ENCODE results near the gene SPATA21. TPM values are rescaled to one million over a fixed set of nuclear protein-coding genes. Genes with fewer than 3 reads are reported as not detected.
"Not testable (repeated sequence)": the region's sequence is repeated elsewhere in the genome, so short reads cannot be mapped to it uniquely, and the experiment has no call there.

The SPATA21 gene
- not detected for total RNA-seq
- not detected for polyA plus RNA-seq

DNA sequence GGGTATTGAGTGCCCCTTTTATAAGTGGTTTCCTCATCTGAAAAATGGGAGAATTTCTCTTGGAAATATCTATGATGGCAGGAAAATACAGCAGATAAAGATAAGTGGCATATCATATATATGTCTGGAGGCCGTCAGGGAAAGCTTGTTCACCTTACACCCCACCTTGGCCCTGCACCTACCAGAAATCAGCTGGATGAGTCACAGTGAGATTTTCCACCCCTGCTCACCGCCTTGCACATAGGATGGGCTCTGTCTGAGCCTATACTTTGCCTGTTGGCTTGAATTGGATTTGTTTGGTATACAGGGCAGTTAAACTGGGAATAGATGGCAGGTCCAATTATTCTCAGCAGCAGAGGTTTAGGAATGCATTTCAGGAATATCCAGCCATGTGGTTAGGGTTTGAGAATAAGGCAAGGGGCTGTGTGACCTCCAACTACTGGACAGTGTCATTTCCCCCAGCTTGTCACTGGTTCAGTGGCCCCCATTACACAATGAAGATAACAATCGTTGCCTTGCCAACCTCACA, at the start of gene SPATA21:
Gene SPATA21 (minus strand): TSS at position 479 of the 529 bp plus-strand sequence. CDS start 6,053 bp downstream, outside the sequence.
- Mint-ChIP-seq H3K36me3 (peaks cover 0 to 11% (median 2%) of the 10 kb centered on the region in 3 donors), H3K4me3 (peak within 1 kb of the TSS in 2 of 7 donors; percentile 45 to 84), H3K27ac (peak within 1 kb of the TSS in 1 of 8 donors; percentile 54), H3K27me3 (no peaks in the 10 kb centered on the region), H3K9me3 (no peaks in the 10 kb centered on the region), H3K4me1 (peaks cover 16 to 18% (median 17%) of the 10 kb centered on the region in 3 donors)
- Histone ChIP-seq H3K27me3 (ENCODE audit: insufficient read depth, low read length, poor library complexity, severe bottlenecking) (no peaks in the 10 kb centered on the region), H3K4me3 (ENCODE audit: low read length) (no peak within 1 kb of the TSS), H3K36me3 (ENCODE audit: insufficient read depth, low read length) (peaks cover under 1% of the 10 kb centered on the region), H3K27ac (ENCODE audit: low read depth, low read length) (no peak within 1 kb of the TSS), H3K4me1 (ENCODE audit: insufficient read depth, low read length) (peaks cover 11% of the 10 kb centered on the region), H3K9me3 (ENCODE audit: low read length) (no peaks in the 10 kb centered on the region)
- CTCF ChIA-PET: interaction anchor here (1.1 kb wide), 1 partner anchor 16 kb away, joined by 3 read pairs; no protein-coding TSS in a partner anchor
- no peak for DNase-seq
- POLR2A ChIA-PET: interaction anchor here (0.6 kb wide), 1 partner anchor 82 kb away, joined by 3 read pairs; no protein-coding TSS in a partner anchor

DNA sequence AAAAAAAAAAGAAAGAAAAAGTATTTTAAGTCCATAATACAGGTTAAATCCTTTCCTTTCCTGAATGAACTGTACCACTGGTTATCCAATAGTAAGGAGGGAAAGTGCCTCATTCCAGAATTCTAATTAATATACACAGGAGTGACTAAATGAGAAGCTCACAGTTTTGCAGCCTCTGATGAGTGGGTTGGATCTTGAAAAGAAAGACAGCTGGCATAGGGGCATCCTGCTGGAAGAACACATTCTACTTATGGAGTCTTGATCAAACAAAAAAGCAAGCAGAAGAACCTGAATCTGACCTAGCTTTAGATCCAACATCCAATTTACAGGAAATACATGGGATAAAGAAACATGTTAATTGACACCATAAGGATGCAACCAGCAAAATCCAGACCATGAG, 49.8 kb upstream of the SPATA21 start:
- H3K4me1 ChIP-seq (ENCODE audit: insufficient read depth, low read length); POLR2A ChIA-PET; H3K27ac Mint-ChIP-seq; H3K9me3 ChIP-seq (ENCODE audit: low read length); H3K4me1 Mint-ChIP-seq; H3K27me3 Mint-ChIP-seq; H3K27ac ChIP-seq (ENCODE audit: low read depth, low read length); CTCF ChIA-PET; H3K9me3 Mint-ChIP-seq; H3K4me3 ChIP-seq (ENCODE audit: low read length); H3K4me3 Mint-ChIP-seq; DNase-seq; H3K36me3 ChIP-seq (ENCODE audit: insufficient read depth, low read length); H3K27me3 ChIP-seq (ENCODE audit: insufficient read depth, low read length, poor library complexity, severe bottlenecking): not testable (repeated sequence)
- peaks cover 2 to 62% (median 4%) of the 10 kb centered on the region in 3 donors for H3K36me3 Mint-ChIP-seq

DNA sequence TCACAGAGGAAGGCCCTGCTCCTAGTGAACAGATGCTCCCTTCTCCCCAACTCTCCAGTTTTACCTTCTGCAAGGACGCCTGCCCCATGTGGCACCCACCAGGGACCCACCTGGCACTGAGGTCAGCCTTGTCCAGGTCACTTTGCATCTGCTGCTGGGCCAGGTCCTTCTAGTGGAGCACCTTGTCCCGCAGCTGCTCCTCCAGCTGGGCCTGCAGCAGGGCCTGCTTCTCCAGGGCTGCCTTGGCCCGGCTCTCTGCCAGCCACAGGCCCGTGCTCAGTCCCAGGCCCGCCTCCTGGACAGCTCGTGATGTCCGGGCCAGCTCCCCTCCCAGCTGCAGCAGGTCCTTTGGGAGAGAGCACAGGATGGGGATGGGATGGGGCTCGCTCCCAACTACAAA, 49.1 kb upstream of the SPATA21 start:
- H3K4me1 Mint-ChIP-seq; H3K27me3 ChIP-seq (ENCODE audit: insufficient read depth, low read length, poor library complexity, severe bottlenecking); H3K4me1 ChIP-seq (ENCODE audit: insufficient read depth, low read length); DNase-seq; H3K36me3 ChIP-seq (ENCODE audit: insufficient read depth, low read length); H3K27me3 Mint-ChIP-seq; H3K9me3 ChIP-seq (ENCODE audit: low read length); POLR2A ChIA-PET; CTCF ChIA-PET; H3K4me3 ChIP-seq (ENCODE audit: low read length); H3K27ac ChIP-seq (ENCODE audit: low read depth, low read length); H3K9me3 Mint-ChIP-seq; H3K4me3 Mint-ChIP-seq: not testable (repeated sequence)
- H3K36me3 Mint-ChIP-seq: peaks cover 2 to 65% (median 4%) of the 10 kb centered on the region in 3 donors
- H3K27ac Mint-ChIP-seq: peak overlapping the region in 2 of 8 donors; percentile 54 to 57

DNA sequence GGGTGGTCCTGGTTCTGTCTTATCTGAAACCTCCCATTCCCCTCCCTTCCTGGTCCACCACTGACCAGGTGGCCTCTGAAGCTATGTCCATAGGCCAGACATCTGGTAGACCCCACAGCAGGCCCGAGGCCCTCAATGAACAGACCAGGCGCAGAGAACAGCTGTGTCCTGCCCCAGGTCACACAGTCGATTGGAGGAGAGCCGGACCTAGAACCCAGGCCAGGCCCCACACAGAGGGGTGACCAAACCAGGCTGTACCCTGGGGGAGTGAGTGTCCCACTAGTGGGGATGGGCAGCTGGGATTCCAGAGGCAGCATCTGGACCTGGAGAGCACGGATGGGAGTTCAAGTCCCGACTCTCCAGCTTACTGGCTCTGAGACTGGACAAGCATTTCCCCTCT, 47.7 kb upstream of the SPATA21 start:
- POLR2A ChIA-PET: no interaction called here
- Mint-ChIP-seq H3K4me3 (no peak overlapping the region), H3K36me3 (peaks cover 4 to 71% (median 5%) of the 10 kb centered on the region in 3 donors), H3K4me1 (no peaks in the 10 kb centered on the region), H3K27me3 (no peaks in the 10 kb centered on the region), H3K9me3 (no peaks in the 10 kb centered on the region), H3K27ac (peak overlapping the region in 1 of 8 donors; percentile 29)
- Histone ChIP-seq H3K9me3 (ENCODE audit: low read length) (no peaks in the 10 kb centered on the region), H3K27me3 (ENCODE audit: insufficient read depth, low read length, poor library complexity, severe bottlenecking) (no peaks in the 10 kb centered on the region), H3K27ac (ENCODE audit: low read depth, low read length) (no peak overlapping the region), H3K4me1 (ENCODE audit: insufficient read depth, low read length) (no peaks in the 10 kb centered on the region), H3K4me3 (ENCODE audit: low read length) (no peak overlapping the region), H3K36me3 (ENCODE audit: insufficient read depth, low read length) (peaks cover 4% of the 10 kb centered on the region)
- DNase-seq: no peak
- CTCF ChIA-PET: interaction anchor here (1.0 kb wide), 1 partner anchor 16 kb away, joined by 3 read pairs; no protein-coding TSS in a partner anchor

DNA sequence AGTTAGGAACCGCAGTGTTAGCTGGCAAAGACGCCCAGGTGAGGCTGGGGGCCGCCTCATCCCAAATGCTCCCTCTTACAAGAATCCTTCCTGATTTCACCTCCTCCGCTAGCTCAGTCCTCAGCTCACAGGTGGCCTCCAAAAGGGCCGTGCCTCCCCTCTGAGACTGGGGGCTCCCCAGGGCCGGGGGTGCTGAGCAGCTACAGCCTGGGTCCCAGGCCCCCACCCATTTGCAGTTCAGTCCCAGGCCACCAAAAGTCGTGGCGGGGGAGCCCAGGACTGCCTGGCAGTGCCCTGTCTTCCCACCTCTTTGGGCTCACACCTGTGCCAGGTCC, 47.2 kb upstream of the SPATA21 start:
- POLR2A ChIA-PET: no interaction called here
- H3K9me3 Mint-ChIP-seq: no peaks in the 10 kb centered on the region

DNA sequence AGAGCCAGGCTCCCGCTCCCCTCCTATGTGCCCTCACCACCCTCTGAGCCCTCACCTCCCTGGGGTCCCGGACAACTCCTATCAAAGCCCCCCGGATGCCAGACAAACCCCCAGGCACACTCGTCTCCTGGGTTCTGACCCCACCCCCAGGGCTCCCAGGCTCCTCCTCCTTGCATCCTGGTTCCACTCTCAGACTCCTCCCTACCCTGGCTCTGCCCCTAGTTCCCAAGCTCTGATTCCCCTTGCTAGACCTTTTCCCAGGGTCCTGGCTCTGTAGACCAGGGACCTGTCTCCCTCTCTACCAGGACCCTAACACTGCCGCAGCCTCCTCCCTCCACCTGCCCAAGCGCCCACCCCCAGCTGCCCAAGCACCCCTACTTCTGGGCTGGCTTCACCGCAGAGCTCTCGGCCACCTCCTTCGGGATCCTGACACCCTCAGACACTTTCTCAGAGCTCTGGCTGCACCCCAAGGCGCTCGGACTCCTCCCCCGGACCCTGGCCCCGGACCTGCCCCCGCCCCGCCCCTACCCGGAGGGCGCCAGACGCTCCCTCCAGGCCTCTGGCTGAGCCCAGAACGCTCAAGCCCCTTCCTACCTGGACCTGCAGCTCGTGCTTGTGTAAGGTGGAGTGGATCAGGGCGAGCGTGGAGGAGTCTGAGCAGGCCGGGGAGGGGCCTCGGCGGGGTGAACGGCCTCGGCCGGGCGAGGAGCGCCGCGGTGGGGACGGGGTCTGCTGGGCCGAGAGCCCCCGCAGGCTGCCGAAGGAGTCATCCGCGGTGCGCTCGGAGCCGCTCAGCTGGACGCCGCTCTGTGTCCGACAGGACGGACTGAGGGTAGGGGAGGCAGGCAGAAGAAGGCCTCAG, 46.6 kb upstream of the SPATA21 start:
- H3K4me3 Mint-ChIP-seq; POLR2A ChIA-PET; H3K27me3 Mint-ChIP-seq; H3K36me3 ChIP-seq (ENCODE audit: insufficient read depth, low read length); H3K9me3 ChIP-seq (ENCODE audit: low read length); H3K27ac Mint-ChIP-seq; H3K4me1 Mint-ChIP-seq; H3K4me1 ChIP-seq (ENCODE audit: insufficient read depth, low read length); H3K27me3 ChIP-seq (ENCODE audit: insufficient read depth, low read length, poor library complexity, severe bottlenecking); DNase-seq; H3K27ac ChIP-seq (ENCODE audit: low read depth, low read length); H3K4me3 ChIP-seq (ENCODE audit: low read length); H3K9me3 Mint-ChIP-seq: not testable (repeated sequence)
- CTCF ChIA-PET: interaction anchor here (1.0 kb wide), 1 partner anchor 15 kb away, joined by 3 read pairs; no protein-coding TSS in a partner anchor
- peaks cover 4 to 66% (median 5%) of the 10 kb centered on the region in 3 donors for H3K36me3 Mint-ChIP-seq

More for the DNA sequence above, 47.2 kb upstream of the SPATA21 start:
- H3K36me3 ChIP-seq (ENCODE audit: insufficient read depth, low read length): peaks cover 4% of the 10 kb centered on the region
- no peaks in the 10 kb centered on the region for H3K4me1 ChIP-seq (ENCODE audit: insufficient read depth, low read length)
- no peak overlapping the region for H3K4me3 ChIP-seq (ENCODE audit: low read length)
- no peaks in the 10 kb centered on the region for H3K27me3 Mint-ChIP-seq
- no peaks in the 10 kb centered on the region for H3K4me1 Mint-ChIP-seq
- H3K27me3 ChIP-seq (ENCODE audit: insufficient read depth, low read length, poor library complexity, severe bottlenecking): no peaks in the 10 kb centered on the region
- CTCF ChIA-PET: interaction anchor here (1.0 kb wide), 1 partner anchor 15 kb away, joined by 3 read pairs; no protein-coding TSS in a partner anchor
- no peak overlapping the region for H3K27ac Mint-ChIP-seq
- DNase-seq: no peak
- H3K27ac ChIP-seq (ENCODE audit: low read depth, low read length): no peak overlapping the region
- peaks cover 4 to 70% (median 5%) of the 10 kb centered on the region in 3 donors for H3K36me3 Mint-ChIP-seq
- no peaks in the 10 kb centered on the region for H3K9me3 ChIP-seq (ENCODE audit: low read length)
- H3K4me3 Mint-ChIP-seq: no peak overlapping the region

- CTCF ChIA-PET; H3K9me3 Mint-ChIP-seq; H3K9me3 ChIP-seq (ENCODE audit: low read length); H3K4me1 ChIP-seq (ENCODE audit: insufficient read depth, low read length); H3K4me3 Mint-ChIP-seq; POLR2A ChIA-PET; H3K4me3 ChIP-seq (ENCODE audit: low read length); H3K36me3 ChIP-seq (ENCODE audit: insufficient read depth, low read length); H3K27me3 Mint-ChIP-seq; H3K27me3 ChIP-seq (ENCODE audit: insufficient read depth, low read length, poor library complexity, severe bottlenecking); DNase-seq; H3K4me1 Mint-ChIP-seq; H3K27ac ChIP-seq (ENCODE audit: low read depth, low read length); H3K27ac Mint-ChIP-seq: not testable (repeated sequence)
- peaks cover 0 to 66% (median 5%) of the 10 kb centered on the region in 3 donors for H3K36me3 Mint-ChIP-seq
These were observed 45.9 kb upstream of the SPATA21 start for GRCh38 chr1:16483146-16483545.

DNA sequence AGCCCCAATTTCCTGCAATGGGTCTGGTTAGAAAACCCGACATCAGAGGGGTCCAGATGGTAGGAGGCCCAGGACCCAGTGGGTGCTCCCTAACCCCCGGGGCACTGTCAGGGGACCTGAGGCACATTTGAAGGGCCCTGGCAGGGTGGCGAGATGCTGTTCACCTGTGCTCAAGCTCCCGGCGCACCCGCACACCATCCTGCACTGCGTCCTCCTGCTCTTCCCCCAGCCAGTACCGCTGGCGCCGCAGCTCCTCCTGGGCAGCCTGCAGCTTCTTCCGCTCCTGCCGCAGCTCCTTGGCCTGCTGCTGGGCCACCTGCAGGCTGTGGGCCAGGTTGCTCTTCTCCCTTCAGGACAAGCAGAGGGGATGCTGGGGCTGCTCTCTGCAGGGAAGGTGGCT, 40.9 kb upstream of the SPATA21 start:
- H3K27ac ChIP-seq (ENCODE audit: low read depth, low read length): no peak overlapping the region
- ChIA-PET POLR2A (no interaction called here), CTCF (no interaction called here)
- Mint-ChIP-seq H3K4me3 (peak overlapping the region in 1 of 7 donors; percentile 54), H3K27ac (peak overlapping the region in 1 of 8 donors; percentile 32), H3K36me3 (peaks cover 4 to 68% (median 15%) of the 10 kb centered on the region in 3 donors), H3K27me3 (no peaks in the 10 kb centered on the region), H3K9me3 (no peaks in the 10 kb centered on the region), H3K4me1 (peaks cover 0 to 7% (median 3%) of the 10 kb centered on the region in 3 donors)
- DNase-seq: no peak
- no peaks in the 10 kb centered on the region for H3K27me3 ChIP-seq (ENCODE audit: insufficient read depth, low read length, poor library complexity, severe bottlenecking)
- H3K4me1 ChIP-seq (ENCODE audit: insufficient read depth, low read length): no peaks in the 10 kb centered on the region
- no peak overlapping the region for H3K4me3 ChIP-seq (ENCODE audit: low read length)
- peaks cover 8% of the 10 kb centered on the region for H3K36me3 ChIP-seq (ENCODE audit: insufficient read depth, low read length)
- no peaks in the 10 kb centered on the region for H3K9me3 ChIP-seq (ENCODE audit: low read length)
